GM10847 (cell line): ENCODE results near the gene CASS4.

Experiments
- POLR2A ChIP-seq: IDR thresholded peaks from 2 replicates; pipeline ENCODE4 v1.6.1; 2011; ENCODE audit not compliant: insufficient read length; ENCODE audit errors: extremely low read depth

CASS4 gene

DNA sequence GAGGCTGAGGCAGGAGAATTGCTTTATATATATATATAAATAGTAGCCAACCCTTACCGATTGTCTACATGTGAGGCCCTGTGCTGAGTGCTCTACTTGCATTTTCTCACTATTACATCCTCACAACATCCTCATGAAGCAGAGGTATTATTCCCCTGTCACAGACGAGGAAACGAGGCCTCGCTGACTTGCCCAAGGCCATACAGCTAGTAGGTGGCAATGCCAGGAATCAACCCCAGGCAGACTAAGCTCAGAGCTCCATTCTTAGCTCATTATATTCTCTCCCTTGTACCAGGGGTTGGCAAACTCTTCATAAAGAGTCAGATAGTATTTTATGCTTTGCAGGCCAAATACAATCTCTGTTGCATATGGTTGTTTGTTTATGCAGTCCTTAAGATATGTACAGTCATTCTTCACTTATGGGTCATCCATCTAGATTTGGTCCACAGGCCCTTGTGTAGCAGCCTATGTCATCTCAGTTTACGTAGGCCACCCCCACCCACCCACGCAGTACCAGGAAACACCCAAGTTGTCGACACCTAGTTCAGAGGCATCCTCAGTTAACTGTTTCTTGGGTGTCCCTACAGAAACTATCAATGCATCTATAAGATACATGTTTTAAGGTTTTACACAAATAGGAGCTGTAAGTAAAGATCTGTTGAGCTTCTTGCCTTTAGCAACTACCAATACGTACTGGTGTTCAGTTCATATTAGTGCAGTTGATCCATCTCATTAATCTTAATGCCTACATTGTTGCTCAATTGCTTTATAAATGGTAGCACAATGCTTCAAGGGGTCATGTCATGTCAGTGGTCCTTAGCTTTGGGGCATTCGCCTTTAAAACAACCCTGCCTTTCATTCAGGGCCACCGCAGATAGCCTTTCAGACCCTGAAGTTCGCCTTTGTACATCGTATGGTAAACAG lies 3.0 kb downstream of the CASS4 start:
- no peak for TF ChIP-seq POLR2A

DNA sequence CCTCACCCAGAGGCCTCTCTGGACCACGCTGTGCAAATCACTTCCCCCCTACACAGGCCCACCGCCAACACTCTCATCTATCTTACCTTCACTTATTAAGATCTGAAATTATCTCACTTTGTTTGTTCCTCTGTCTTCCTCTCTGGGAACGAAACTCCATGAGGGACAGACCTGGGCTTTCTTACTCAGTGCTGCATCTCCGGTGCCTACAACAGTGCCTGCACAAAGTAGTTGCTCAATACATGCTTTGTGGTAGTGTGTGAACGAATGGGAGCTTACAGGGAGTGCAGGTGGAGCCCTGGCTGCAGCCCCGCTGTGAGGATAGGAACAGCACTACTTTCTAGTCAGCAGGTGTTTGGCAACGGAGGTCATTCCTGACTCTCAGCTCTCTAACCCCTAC lies 5.3 kb downstream of the CASS4 start:
- no peak for TF ChIP-seq POLR2A

- no peak for TF ChIP-seq POLR2A
These were observed 5.9 kb downstream of the CASS4 start for GRCh38 chr20:56417911-56418310.

- no peak for TF ChIP-seq POLR2A
These were observed 6.4 kb downstream of the CASS4 start for GRCh38 chr20:56418385-56418861.

- no peak for TF ChIP-seq POLR2A
These were observed 8.0 kb downstream of the CASS4 start for GRCh38 chr20:56420028-56420427.

GRCh38 chr20:56420940-56421688 lies 9.1 kb downstream of the CASS4 start:
- no peak for TF ChIP-seq POLR2A

GRCh38 chr20:56422076-56422823 lies 10.2 kb downstream of the CASS4 start:
- no peak for TF ChIP-seq POLR2A

GRCh38 chr20:56422824-56423189 lies 10.7 kb downstream of the CASS4 start:
- no peak for TF ChIP-seq POLR2A

DNA sequence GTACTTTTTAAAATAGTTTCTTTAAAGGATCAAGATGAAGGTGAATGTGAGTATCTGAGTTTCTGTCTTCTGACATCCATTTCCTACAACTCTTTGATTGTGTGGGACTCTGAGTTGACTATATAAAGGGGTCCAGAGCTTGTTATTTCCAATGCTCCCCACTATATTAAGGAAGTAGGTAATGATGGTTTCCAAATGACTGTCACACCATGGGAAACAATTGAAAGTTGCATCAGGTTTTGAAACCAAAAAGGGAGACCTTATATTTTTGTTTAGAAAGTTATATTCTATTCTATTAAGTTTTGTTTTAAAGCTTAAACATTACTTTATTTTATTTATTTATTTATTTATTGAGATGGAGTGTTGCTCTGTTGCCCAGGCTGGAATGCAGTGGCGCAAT lies 11.2 kb downstream of the CASS4 start:
- TF ChIP-seq POLR2A: no peak

DNA sequence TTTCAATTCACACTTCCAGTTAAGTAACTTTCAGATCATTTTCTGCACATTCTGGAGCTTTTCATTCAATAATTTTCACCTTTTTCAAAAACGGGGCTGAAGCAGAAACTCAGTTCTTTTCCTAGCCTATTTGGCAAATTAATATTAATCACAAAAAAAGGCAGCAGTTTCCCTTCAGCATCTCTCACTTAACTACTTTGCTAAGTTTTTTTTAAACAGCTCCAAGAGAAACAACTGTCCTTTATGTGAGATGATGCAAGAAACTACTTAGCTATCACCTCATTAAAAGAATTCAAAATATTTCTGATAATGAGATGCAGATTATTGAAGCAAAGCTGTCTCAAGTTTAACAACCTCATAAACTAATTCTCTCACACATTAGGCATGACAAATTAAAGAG lies 11.8 kb downstream of the CASS4 start:
- TF ChIP-seq POLR2A: no peak

DNA sequence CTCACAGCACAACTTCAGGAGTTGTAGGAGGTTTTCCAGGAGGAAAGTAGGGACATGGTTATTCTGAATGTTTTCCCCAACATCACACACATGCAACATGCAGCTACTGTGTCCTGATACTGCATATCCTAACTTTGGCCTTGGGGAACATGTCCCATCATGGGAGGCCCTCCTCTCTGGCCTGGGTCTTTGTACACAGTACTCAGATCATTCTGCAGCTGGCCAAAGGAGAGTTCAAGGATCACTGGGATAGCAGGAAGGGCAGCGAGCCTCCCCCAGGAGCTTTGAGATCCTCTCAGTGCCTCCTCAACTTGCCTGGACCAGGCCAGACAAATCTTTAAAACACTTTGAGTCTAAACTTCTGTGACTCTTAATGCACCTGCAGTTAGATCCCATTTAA lies 12.9 kb downstream of the CASS4 start:
- no peak for TF ChIP-seq POLR2A

DNA sequence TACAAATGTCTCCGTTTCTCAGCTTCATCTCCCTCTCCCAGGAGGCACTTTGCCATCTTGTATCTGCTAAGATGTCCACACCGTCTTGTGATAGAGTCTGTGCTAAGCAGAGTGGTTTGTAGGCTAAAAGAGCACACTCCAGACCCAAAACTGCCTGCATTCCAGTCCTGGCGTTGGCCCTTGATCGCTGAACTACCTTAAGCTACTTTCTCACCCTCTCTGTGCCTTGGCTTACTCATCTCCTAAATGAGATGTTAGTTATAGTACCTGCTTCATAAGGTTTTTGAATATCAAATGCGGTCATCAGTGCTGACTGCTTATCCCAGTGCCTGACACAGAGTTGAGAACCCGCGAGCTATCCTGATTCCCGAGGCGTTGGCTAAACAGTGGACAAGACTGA lies 14.0 kb downstream of the CASS4 start:
- no peak for TF ChIP-seq POLR2A

DNA sequence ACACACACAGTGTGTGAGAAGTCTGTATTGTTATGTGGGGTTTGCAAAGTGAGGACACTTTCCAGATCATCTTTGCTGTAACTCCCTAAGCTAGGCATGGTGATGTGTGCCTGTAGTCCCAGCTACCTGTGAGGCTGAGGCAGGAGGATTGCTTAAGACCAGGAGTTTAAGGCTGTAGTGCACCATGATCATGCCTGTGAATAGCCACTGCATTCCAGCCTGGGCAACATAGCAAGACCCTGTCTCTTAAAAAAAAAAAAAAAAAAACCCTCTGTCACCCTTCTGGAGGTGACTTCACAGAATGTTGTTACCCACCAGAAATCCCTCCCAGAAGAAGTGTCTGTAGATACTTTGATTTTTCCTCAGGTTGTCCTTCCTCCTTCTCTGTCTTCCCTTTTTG lies 14.9 kb downstream of the CASS4 start:
- no peak for TF ChIP-seq POLR2A

DNA sequence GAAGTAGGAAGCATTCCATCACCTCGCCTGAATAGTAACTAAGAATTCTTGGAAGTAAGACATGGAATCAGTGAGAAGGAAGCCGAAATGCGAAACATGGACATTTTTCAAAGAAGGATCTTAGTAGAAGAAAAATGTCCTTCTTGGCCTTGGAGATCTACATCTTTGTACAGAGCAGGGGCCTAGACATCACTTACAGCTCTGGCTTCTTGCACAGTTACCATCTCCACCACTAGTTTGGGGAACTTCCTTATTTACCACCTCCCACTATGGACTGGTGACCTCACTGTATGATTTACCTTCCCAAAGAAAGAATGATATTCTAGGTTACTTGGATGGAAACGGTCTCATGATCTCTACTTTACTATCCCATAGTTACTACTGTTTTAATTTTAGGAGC lies 15.7 kb downstream of the CASS4 start:
- TF ChIP-seq POLR2A: no peak

- no peak for TF ChIP-seq POLR2A
These were observed 16.4 kb downstream of the CASS4 start for GRCh38 chr20:56428410-56428809.
